ENCODE results near the gene PTPRN2. TPM values are rescaled to one million over a fixed set of nuclear protein-coding genes. Genes with fewer than 3 reads are reported as not detected.

PTPRN2 gene
- total and polyA plus RNA-seq, 2 of the 13 experiments (the other 11 are each of a cell fraction or from before 2014, with no cell fraction given) = 2.5 to 24.2 TPM

GRCh38 chr7:157497367-157497743 is 1090.3 kb downstream of the PTPRN2 start:
- Histone ChIP-seq H2AFZ (ENCODE audit: low read length) (no peak overlapping the region), H4K20me1 (ENCODE audit: insufficient read depth, low read length) (0 out of 2 replicates have a peak, but pooled peaks cover 3% of the 10 kb centered on the region), H3K4me1 (ENCODE audit: insufficient read depth, low read length) (no peaks in the 10 kb centered on the region), H3K4me2 (ENCODE audit: low read depth, low read length) (no peak overlapping the region), H3K27ac (ENCODE audit: extremely low read length, insufficient read depth, low read length) (no peak overlapping the region), H3K9me3 (ENCODE audit: low read length) (no peaks in the 10 kb centered on the region), H3K79me2 (ENCODE audit: insufficient read depth, low read length) (no peaks in the 10 kb centered on the region), H3K36me3 (replicated peaks in 1 of 2; ENCODE audit: control insufficient read depth in 1 of 2, insufficient read depth in 2 of 2, low read length in 2 of 2) (no peaks in the 10 kb centered on the region), H3K9ac (ENCODE audit: insufficient read depth, low read depth, low read length) (no peak overlapping the region), H3K27me3 (ENCODE audit: control insufficient read depth in 1 of 2, insufficient read depth in 2 of 2, low read length in 2 of 2) (peaks cover 2 to 59% of the 10 kb centered on the region in 2 experiments; a peak in 3 of 5 replicates), H3K4me3 (replicated peaks in 1 of 3; ENCODE audit: insufficient read depth in 1 of 3, low read depth in 2 of 3, low read length in 3 of 3) (no peak overlapping the region)
- WGBS (ENCODE audit: low lambda C conversion rate) = 31% methylated on average over 7 of the region's 8 CpGs
- no TSS peak for BruUV-seq (replicated peaks)
- ATAC-seq (no peak), DNase-seq (ENCODE audit: low spot score) (no peak), FAIRE-seq (no peak)
- TF ChIP-seq SP1 (IDR thresholded peaks at IDR 0.05) (no peak), SP1 (CRISPR knock-in tag; IDR thresholded peaks at IDR 0.05) (no peak), ATF2 (CRISPR knock-in tag; IDR thresholded peaks at IDR 0.05) (no peak), SSRP1 (CRISPR knock-in tag; IDR thresholded peaks at IDR 0.05) (no peak)
- in situ Hi-C loops (cut with HindIII; ENCODE audit: extremely low pct_ligation_motif_present, low pct_unique_long_range_greater_than_20kb) = no loop called here
- intact Hi-C loops (cut with micrococcal nuclease; ENCODE audit: unreplicated experiment) = no loop called here
- POLR2A ChIA-PET = no interaction called here
- CTCF ChIA-PET (ENCODE audit: low intra/inter-chr PET ratio, low total read pairs) = no interaction called here

GRCh38 chr7:157496416-157497275 is 1091.0 kb downstream of the PTPRN2 start:
- Histone ChIP-seq H3K4me3 (replicated peaks in 1 of 3; ENCODE audit: insufficient read depth in 1 of 3, low read depth in 2 of 3, low read length in 3 of 3) (no peak overlapping the region), H3K36me3 (replicated peaks in 1 of 2; ENCODE audit: control insufficient read depth in 1 of 2, insufficient read depth in 2 of 2, low read length in 2 of 2) (no peaks in the 10 kb centered on the region), H3K27ac (ENCODE audit: extremely low read length, insufficient read depth, low read length) (no peak overlapping the region), H4K20me1 (ENCODE audit: insufficient read depth, low read length) (0 out of 2 replicates have a peak, but pooled peaks cover 3% of the 10 kb centered on the region), H3K4me1 (ENCODE audit: insufficient read depth, low read length) (no peaks in the 10 kb centered on the region), H2AFZ (ENCODE audit: low read length) (no peak overlapping the region), H3K9ac (ENCODE audit: insufficient read depth, low read depth, low read length) (no peak overlapping the region), H3K27me3 (ENCODE audit: control insufficient read depth in 1 of 2, insufficient read depth in 2 of 2, low read length in 2 of 2) (peaks cover 2 to 55% of the 10 kb centered on the region in 2 experiments; a peak in 3 of 5 replicates), H3K9me3 (ENCODE audit: low read length) (no peaks in the 10 kb centered on the region), H3K4me2 (ENCODE audit: low read depth, low read length) (no peak overlapping the region), H3K79me2 (ENCODE audit: insufficient read depth, low read length) (no peaks in the 10 kb centered on the region)
- POLR2A ChIA-PET = no interaction called here
- in situ Hi-C loops (cut with HindIII; ENCODE audit: extremely low pct_ligation_motif_present, low pct_unique_long_range_greater_than_20kb) = no loop called here
- FAIRE-seq (no peak), DNase-seq (ENCODE audit: low spot score) (no peak), ATAC-seq (no peak)
- BruUV-seq (replicated peaks) = no TSS peak
- intact Hi-C loops (cut with micrococcal nuclease; ENCODE audit: unreplicated experiment) = no loop called here
- WGBS (ENCODE audit: low lambda C conversion rate) = 28% methylated on average over 21 of the region's 31 CpGs
- TF ChIP-seq ZNF562 (CRISPR knock-in tag; IDR thresholded peaks at IDR 0.05; ENCODE audit: borderline replicate concordance) = no peak
- TF ChIP-seq NFE2L1 (CRISPR knock-in tag; IDR thresholded peaks at IDR 0.05; ENCODE audit: borderline replicate concordance) = no peak
- no peak for TF ChIP-seq ZNF12 (CRISPR knock-in tag; IDR thresholded peaks at IDR 0.05)
- CTCF ChIA-PET (ENCODE audit: low intra/inter-chr PET ratio, low total read pairs) = no interaction called here
